Bone marrow (tissue), 2 donors: ENCODE measurements around the gene CACFD1.
A peak's percentile ranks its signal among the peaks of the same experiment; 100 is the strongest.

Experiments used
- DNase-seq, 2 donors: peaks; one replicate each; lab custom pipeline; 2025; lab: John Stamatoyannopoulos, UW

The CACFD1 gene

GRCh38 chr9:133483611-133484010, 23.8 kb downstream of the CACFD1 start:
- no peak for DNase-seq

GRCh38 chr9:133484671-133485437, 25.1 kb downstream of the CACFD1 start:
- no peak for DNase-seq

- peak in 1 of 2 donors; percentile 36 for DNase-seq
Observed at GRCh38 chr9:133485531-133486260, 25.9 kb downstream of the CACFD1 start.

- no peak for DNase-seq
Observed at GRCh38 chr9:133487331-133487725, 27.6 kb downstream of the CACFD1 start.

- no peak for DNase-seq
Observed at GRCh38 chr9:133488686-133489252, 29.0 kb downstream of the CACFD1 start.

- no peak for DNase-seq
Observed at GRCh38 chr9:133489253-133490190, 29.7 kb downstream of the CACFD1 start.

- no peak for DNase-seq
Observed at GRCh38 chr9:133490201-133490681, 30.5 kb downstream of the CACFD1 start.

GRCh38 chr9:133490865-133491655, 31.3 kb downstream of the CACFD1 start:
- DNase-seq, result no peak

GRCh38 chr9:133491656-133491925, 31.8 kb downstream of the CACFD1 start:
- no peak for DNase-seq

GRCh38 chr9:133492061-133493021, 32.6 kb downstream of the CACFD1 start:
- DNase-seq, result no peak

GRCh38 chr9:133493428-133493827, 33.6 kb downstream of the CACFD1 start:
- no peak for DNase-seq

GRCh38 chr9:133493845-133494540, 34.2 kb downstream of the CACFD1 start:
- DNase-seq, result no peak

GRCh38 chr9:133494636-133495326, 35.0 kb downstream of the CACFD1 start:
- DNase-seq, result no peak

GRCh38 chr9:133495327-133496293, 35.8 kb downstream of the CACFD1 start:
- DNase-seq, result no peak

- DNase-seq, result no peak
Observed at GRCh38 chr9:133496861-133497842, 37.4 kb downstream of the CACFD1 start.

- DNase-seq, result no peak
Observed at GRCh38 chr9:133499132-133499891, 39.5 kb downstream of the CACFD1 start.
